K562 (cell line): ENCODE measurements around the gene PSMD4. TPM values are rescaled to one million over a fixed set of nuclear protein-coding genes. Genes with fewer than 3 reads are reported as not detected.

Source experiments
- L3MBTL2 ChIP-seq: fragments of 450-650 bp; IDR thresholded peaks from 2 replicates; pipeline ENCODE4 v1.6.1; 2016; ENCODE audit warnings: mild to moderate bottlenecking, moderate library complexity
- NCOR1 ChIP-seq: fragments of 450-650 bp; IDR thresholded peaks from 2 replicates; pipeline ENCODE4 v1.6.1; 2016; ENCODE audit warnings: mild to moderate bottlenecking, moderate library complexity
- NFXL1 ChIP-seq: fragments of 450-650 bp; formaldehyde crosslinking; IDR thresholded peaks from 2 replicates; pipeline ENCODE4 v1.4.0; 2021; ENCODE audit warnings: mild to moderate bottlenecking
- RFX5 ChIP-seq: IDR thresholded peaks from 2 replicates; pipeline ENCODE4 v1.6.1; 2011; ENCODE audit warnings: low read depth, mild to moderate bottlenecking, improper control_type of control experiment, low read length
- SIRT6 ChIP-seq: IDR thresholded peaks from one replicate; pipeline ENCODE4 v1.6.1; 2012; ENCODE audit warnings: low read depth, mild to moderate bottlenecking, control low read depth, inconsistent platforms, low read length, moderate library complexity
- SP2 ChIP-seq: IDR thresholded peaks from 2 replicates; pipeline ENCODE4 v1.6.1; 2011; ENCODE audit warnings: mild to moderate bottlenecking, low read depth, low read length, moderate library complexity; ENCODE audit not compliant: poor library complexity, severe bottlenecking; ENCODE audit errors: extremely low read depth
- TBL1XR1 ChIP-seq, 2 experiments: IDR thresholded peaks; 2 replicates each; pipeline ENCODE4 v1.6.1; 2012; ENCODE audit warnings: improper control_type of control experiment in 2 of 2, low read length in 2 of 2, mild to moderate bottlenecking in 1 of 2
- TEAD4 ChIP-seq, 2 experiments: sonication (generic) in 1 of 2; formaldehyde crosslinking in 1 of 2; IDR thresholded peaks; 2 replicates each; pipeline versions ENCODE4 v1.6.1 to v1.8.0; 2012 to 2022; ENCODE audit warnings: borderline replicate concordance in 1 of 2, inconsistent platforms in 1 of 2, low read length in 1 of 2, mild to moderate bottlenecking in 1 of 2, missing genetic modification reagents in 1 of 2
- ZBTB34 ChIP-seq: fragments of 250-450 bp; sonication (Bioruptor Pico); IDR thresholded peaks from 2 replicates; pipeline ENCODE4 v1.8.0; 2021; ENCODE audit warnings: mild to moderate bottlenecking, moderate library complexity
- ZNF311 ChIP-seq: fragments of 250-450 bp; sonication (Bioruptor Pico); IDR thresholded peaks from 2 replicates; pipeline ENCODE4 v1.4.0; 2020; ENCODE audit warnings: mild to moderate bottlenecking, moderate library complexity
- ZNF318 ChIP-seq, 2 experiments: fragments of 450-650 bp; IDR thresholded peaks; 2 replicates each; pipeline ENCODE4 v1.6.1; 2016; ENCODE audit warnings: mild to moderate bottlenecking in 2 of 2, borderline replicate concordance in 1 of 2, low read depth in 1 of 2, moderate library complexity in 1 of 2
- ZNF592 ChIP-seq: fragments of 450-650 bp; IDR thresholded peaks from 2 replicates; pipeline ENCODE4 v1.6.1; 2017; ENCODE audit warnings: antibody characterized with exemption, mild to moderate bottlenecking
- polyA plus RNA-seq, 8 experiments: library from polyadenylated mRNA; depleted of rRNA in 4 of 8; stranded (reverse) in 5 of 8; unstranded in 3 of 8; fragments of >200 nt; fragmentation: Nextera tagmentation in 2 of 8; fragmentation: Illumina TruSeq in 1 of 8; extraction: Ambion mirVana in 2 of 8; extraction: Trizol in 1 of 8; gene quantifications; 2 replicates each; pipeline versions ENCODE4 v1.2.1 to v1.2.3, GENCODE V29; 2011 to 2014; ENCODE audit warnings: inconsistent platforms in 1 of 8, missing spikeins in 1 of 8
- total RNA-seq, 7 experiments: library from RNA; depleted of rRNA in 6 of 7; stranded (reverse); fragments of >200 nt in 6 of 7; fragmentation: Illumina TruSeq in 2 of 7; extraction: Trizol in 2 of 7; gene quantifications; 2 replicates each; pipeline versions ENCODE4 v1.2.1 to v1.2.3, GENCODE V29; 2011 to 2021; ENCODE audit warnings: low replicate concordance in 1 of 7

PSMD4 gene
- total and polyA plus RNA-seq, 9 of the 15 experiments (the other 6 are each of a cell fraction or from before 2014, with no cell fraction given) = 194 to 353 (median 295) TPM

- TF ChIP-seq TBL1XR1 (IDR thresholded peaks at IDR 0.05; ENCODE audit: low read length in 2 of 2) = no peak
- 0 out of 2 replicates have a peak, but pooled peaks have one; percentile 43 for TF ChIP-seq ZNF592
- no peak for TF ChIP-seq ZNF311 (CRISPR knock-in tag)
- TF ChIP-seq TEAD4 (IDR thresholded peaks at IDR 0.05; ENCODE audit: low read length) = no peak
- no peak for TF ChIP-seq TEAD4 (CRISPR knock-in tag; IDR thresholded peaks at IDR 0.05; ENCODE audit: borderline replicate concordance)
- TF ChIP-seq ZBTB34 (CRISPR knock-in tag) = no peak
- TF ChIP-seq NCOR1 = no peak
- peak; percentile 59 for TF ChIP-seq L3MBTL2
- TF ChIP-seq ZNF318 (IDR thresholded peaks at IDR 0.05; ENCODE audit: borderline replicate concordance in 1 of 2, low read depth in 1 of 2) = no peak
- no peak for TF ChIP-seq NFXL1 (CRISPR knock-in tag)
- no peak for TF ChIP-seq SIRT6
- peak; percentile 98 for TF ChIP-seq SP2
- TF ChIP-seq RFX5 = no peak
These were observed 27.7 kb downstream of the PSMD4 start, which contains the start of gene ZNF687 (continued) for GRCh38 chr1:151281969-151282882.
